ENCODE results near the gene ZNF575. TPM values are rescaled to one million over a fixed set of nuclear protein-coding genes. Genes with fewer than 3 reads are reported as not detected.
A peak's percentile ranks its signal among the peaks of the same experiment; 100 is the strongest.

ZNF575 gene
- total RNA-seq (2022) (0.81 and 1.1 TPM in 2 replicates), Bru-seq, nascent RNA (percentile 21 among the genes with signal in this experiment), BruChase-seq, experiment 1, labeled RNA remaining after a 6-hour chase (percentile 19 among the genes with signal in this experiment), BruChase-seq, experiment 2, labeled RNA remaining after a 2-hour chase (percentile 18 among the genes with signal in this experiment)
- long read RNA-seq, partial matches to known transcripts, result 4 of 7 reads
- long read RNA-seq, other reads (novel, unspliced or antisense), result 1 of 7 reads

- Mint-ChIP-seq H3K27me3 (ENCODE audit: insufficient read depth, unreplicated experiment) (no peaks in the 10 kb centered on the region), H3K4me1 (ENCODE audit: insufficient read depth, unreplicated experiment) (peaks cover 8% of the 10 kb centered on the region), H3K36me3 (ENCODE audit: insufficient read depth, unreplicated experiment) (peaks cover 9% of the 10 kb centered on the region), H3K27ac (ENCODE audit: low read depth, unreplicated experiment) (peak within 1 kb of the TSS; percentile 3), H3K4me3 (ENCODE audit: unreplicated experiment) (peak within 1 kb of the TSS; percentile 78), H3K9me3 (ENCODE audit: unreplicated experiment) (no peaks in the 10 kb centered on the region)
- POLR2A ChIA-PET, result interaction anchor here (0.6 to 3.5 kb wide), 23 partner anchors 8 to 254 kb away, joined by 3 to 39 read pairs (median 5); partner anchors contain the start of genes IRGQ, LYPD3, PINLYP and XRCC1
- CTCF ChIA-PET, result interaction anchor here (0.6 to 1.0 kb wide), 4 partner anchors 36 to 277 kb away, joined by 3 to 4 read pairs (median 3); no protein-coding TSS in a partner anchor
- intact Hi-C loops (cut with micrococcal nuclease), result loop anchor here (2.0 to 10.0 kb wide), 2 partner anchors 64 to 132 kb away; partner anchors contain the start of genes IRGQ and ZNF576
- BruUV-seq (replicated peaks), result no TSS peak
- peak; percentile 92 for DNase-seq (ENCODE audit: unreplicated experiment)
- TF ChIP-seq CTCF (IDR thresholded peaks at IDR 0.05; ENCODE audit: unreplicated experiment), result no peak
Measured at GRCh38 chr19:43532962-43533545, at the start of gene ZNF575. ZNF575 (plus strand) TSS chr19:43533188; CDS start chr19:43534423, 1,235 bp downstream.

- ChIA-PET POLR2A (interaction anchor here (1.2 to 1.6 kb wide), 3 partner anchors 20 to 36 kb away, joined by 3 to 6 read pairs (median 3); no protein-coding TSS in a partner anchor), CTCF (interaction anchor here (1.2 to 1.4 kb wide), 2 partner anchors 36 to 37 kb away, joined by 5 to 8 read pairs; no protein-coding TSS in a partner anchor)
- no peak for DNase-seq (ENCODE audit: unreplicated experiment)
- H3K27me3 Mint-ChIP-seq (ENCODE audit: insufficient read depth, unreplicated experiment), result no peaks in the 10 kb centered on the region
- H3K27ac Mint-ChIP-seq (ENCODE audit: low read depth, unreplicated experiment), result peak overlapping the region; percentile 24
- no peak for TF ChIP-seq CTCF (IDR thresholded peaks at IDR 0.05; ENCODE audit: unreplicated experiment)
- H3K36me3 Mint-ChIP-seq (ENCODE audit: insufficient read depth, unreplicated experiment), result peaks cover 21% of the 10 kb centered on the region
- no peaks in the 10 kb centered on the region for H3K9me3 Mint-ChIP-seq (ENCODE audit: unreplicated experiment)
- no peaks in the 10 kb centered on the region for H3K4me1 Mint-ChIP-seq (ENCODE audit: insufficient read depth, unreplicated experiment)
- BruUV-seq (replicated peaks), result no TSS peak
- intact Hi-C loops (cut with micrococcal nuclease), result no loop called here
- no peak overlapping the region for H3K4me3 Mint-ChIP-seq (ENCODE audit: unreplicated experiment)
Measured at GRCh38 chr19:43483281-43483680, 49.7 kb upstream of the ZNF575 start.

- BruUV-seq (replicated peaks), result no TSS peak
- H3K27ac Mint-ChIP-seq (ENCODE audit: low read depth, unreplicated experiment), result no peak overlapping the region
- TF ChIP-seq CTCF (IDR thresholded peaks at IDR 0.05; ENCODE audit: unreplicated experiment), result no peak
- intact Hi-C loops (cut with micrococcal nuclease), result no loop called here
- no peaks in the 10 kb centered on the region for H3K27me3 Mint-ChIP-seq (ENCODE audit: insufficient read depth, unreplicated experiment)
- H3K4me1 Mint-ChIP-seq (ENCODE audit: insufficient read depth, unreplicated experiment), result no peaks in the 10 kb centered on the region
- H3K4me3 Mint-ChIP-seq (ENCODE audit: unreplicated experiment), result no peak overlapping the region
- H3K9me3 Mint-ChIP-seq (ENCODE audit: unreplicated experiment), result no peaks in the 10 kb centered on the region
- POLR2A ChIA-PET, result no interaction called here
- CTCF ChIA-PET, result no interaction called here
- H3K36me3 Mint-ChIP-seq (ENCODE audit: insufficient read depth, unreplicated experiment), result no peaks in the 10 kb centered on the region
- DNase-seq (ENCODE audit: unreplicated experiment), result no peak
Measured at GRCh38 chr19:43485951-43486350, 47.0 kb upstream of the ZNF575 start.

- ChIA-PET CTCF (no interaction called here), POLR2A (no interaction called here)
- no peak for DNase-seq (ENCODE audit: unreplicated experiment)
- Mint-ChIP-seq H3K4me1 (ENCODE audit: insufficient read depth, unreplicated experiment) (no peaks in the 10 kb centered on the region), H3K27ac (ENCODE audit: low read depth, unreplicated experiment) (no peak overlapping the region), H3K9me3 (ENCODE audit: unreplicated experiment) (no peaks in the 10 kb centered on the region), H3K4me3 (ENCODE audit: unreplicated experiment) (no peak overlapping the region), H3K36me3 (ENCODE audit: insufficient read depth, unreplicated experiment) (no peaks in the 10 kb centered on the region), H3K27me3 (ENCODE audit: insufficient read depth, unreplicated experiment) (no peaks in the 10 kb centered on the region)
- TF ChIP-seq CTCF (IDR thresholded peaks at IDR 0.05; ENCODE audit: unreplicated experiment), result no peak
- intact Hi-C loops (cut with micrococcal nuclease), result no loop called here
- no TSS peak for BruUV-seq (replicated peaks)
Measured at GRCh38 chr19:43486412-43486811, 46.6 kb upstream of the ZNF575 start.
